Limb (tissue), 2 donors: Measurements from ENCODE around the gene WDR82.

Experiments used
- DNase-seq, 2 donors: peaks; one replicate each; pipeline ENCODE4 v3.0.0-alpha.2; 2016; ENCODE audit errors: extremely low spot score in 2 of 2

WDR82 gene, protein sequence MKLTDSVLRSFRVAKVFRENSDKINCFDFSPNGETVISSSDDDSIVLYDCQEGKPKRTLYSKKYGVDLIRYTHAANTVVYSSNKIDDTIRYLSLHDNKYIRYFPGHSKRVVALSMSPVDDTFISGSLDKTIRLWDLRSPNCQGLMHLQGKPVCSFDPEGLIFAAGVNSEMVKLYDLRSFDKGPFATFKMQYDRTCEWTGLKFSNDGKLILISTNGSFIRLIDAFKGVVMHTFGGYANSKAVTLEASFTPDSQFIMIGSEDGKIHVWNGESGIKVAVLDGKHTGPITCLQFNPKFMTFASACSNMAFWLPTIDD

DNA sequence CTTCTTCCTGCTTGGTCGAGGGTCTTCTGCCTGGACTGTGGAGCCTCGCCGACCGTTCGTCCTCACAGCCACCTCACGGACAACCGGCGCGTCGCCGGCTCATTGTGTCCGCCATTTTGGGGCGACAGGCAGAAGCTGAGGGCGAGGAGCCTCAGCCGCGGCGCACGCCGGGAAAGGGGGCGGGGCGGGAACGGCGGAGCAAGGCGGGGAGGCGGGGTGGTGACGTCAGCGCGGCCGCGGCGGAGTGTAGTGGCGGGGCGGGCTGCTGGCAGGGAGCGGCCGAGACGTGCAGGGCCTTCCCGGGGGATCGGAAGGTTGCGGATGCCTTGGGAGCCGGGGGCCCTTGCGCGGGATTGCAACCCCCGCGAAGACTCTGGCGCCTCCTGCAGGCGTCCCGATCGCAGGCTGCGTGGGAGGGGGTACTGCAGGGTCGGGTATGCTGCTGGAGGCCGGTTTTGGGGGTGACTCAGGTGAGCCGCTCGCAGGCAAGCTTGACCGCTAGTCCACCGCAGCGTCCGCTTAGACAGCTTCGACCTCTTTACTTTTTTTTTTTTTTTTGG is at the start of gene WDR82:
Gene WDR82, minus strand, starts transcription at position 140 of the 560 bp plus-strand sequence. CDS start 288 bp downstream, outside the sequence.
- peak; percentile 97 to 99 for DNase-seq

DNA sequence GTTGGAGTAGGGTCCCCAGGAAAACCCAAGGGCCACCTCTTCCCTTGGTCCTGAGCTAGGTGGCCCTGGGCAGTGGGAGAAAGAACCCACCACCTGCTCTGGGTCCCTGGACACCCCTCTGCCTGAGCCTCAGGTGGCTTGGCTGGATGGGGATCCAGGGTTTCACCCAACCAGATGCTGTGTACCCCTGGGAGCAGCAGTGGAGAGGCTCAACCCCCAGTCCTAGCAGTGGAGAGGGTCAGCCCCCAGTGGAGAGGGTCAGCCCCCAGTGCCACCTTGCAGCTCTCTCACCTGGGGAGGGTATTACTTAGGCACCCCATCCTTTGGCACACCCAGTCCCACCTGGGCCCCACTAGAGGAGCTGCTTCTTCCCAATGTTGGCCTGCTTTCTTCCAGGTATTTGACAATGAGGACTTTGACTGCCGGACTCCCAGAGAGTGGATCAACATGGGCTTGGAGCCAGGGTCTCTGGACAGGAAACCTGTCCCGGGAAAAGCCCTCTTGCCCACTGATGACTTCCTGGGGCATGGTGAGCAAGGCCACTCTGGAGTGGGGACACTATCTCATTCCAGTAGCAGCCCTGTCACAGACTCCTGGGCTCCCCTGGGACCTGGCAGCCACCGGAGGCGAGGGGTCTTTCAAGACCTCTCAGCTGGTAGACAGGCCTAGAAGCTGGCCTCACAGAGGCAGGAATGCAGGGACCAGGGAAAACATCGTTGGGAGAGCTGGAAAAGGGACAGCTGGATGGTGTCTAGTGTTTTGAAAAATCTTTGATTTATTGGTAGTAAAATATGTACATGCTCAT is 49.2 kb upstream of the WDR82 start:
- no peak for DNase-seq

DNA sequence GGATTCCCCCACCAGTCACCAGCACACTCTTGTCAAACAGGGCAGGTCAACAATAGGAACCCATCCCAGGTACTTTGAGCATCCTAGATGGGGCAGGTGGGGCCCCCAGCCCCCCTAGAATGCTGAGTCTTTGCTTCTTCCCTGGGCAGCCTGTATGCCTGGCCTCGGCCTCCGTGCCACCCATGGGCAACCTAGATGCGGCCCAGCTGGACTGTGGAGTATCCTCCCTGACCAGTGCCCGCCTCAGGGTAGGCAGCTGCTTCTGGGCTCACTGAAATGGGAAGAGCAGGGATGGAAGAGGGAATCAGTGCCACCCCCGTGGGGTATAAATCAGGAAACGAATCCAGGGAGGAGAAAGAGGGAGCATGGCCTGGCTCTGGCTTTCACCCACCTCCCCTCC is 48.5 kb upstream of the WDR82 start:
- DNase-seq, result no peak

DNA sequence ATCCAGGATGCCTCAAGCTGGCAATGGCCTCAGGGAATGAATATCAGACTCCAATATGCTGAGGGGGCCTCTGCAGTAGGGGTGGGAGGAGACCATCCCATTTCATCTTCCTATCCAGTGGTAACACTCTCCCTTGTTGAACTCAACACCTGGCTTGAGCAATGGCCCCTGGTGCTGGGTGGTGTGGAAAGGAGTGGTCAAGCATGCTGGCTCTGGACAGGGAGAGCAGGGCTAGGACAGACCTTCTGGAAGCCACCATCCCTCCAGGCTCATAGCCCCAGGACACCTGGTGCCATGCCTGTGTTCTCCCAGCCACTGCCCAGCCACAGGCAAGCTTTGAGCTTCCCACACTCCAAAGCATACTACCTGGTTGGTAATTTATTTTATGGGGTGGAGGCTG is 47.2 kb upstream of the WDR82 start:
- no peak for DNase-seq

DNA sequence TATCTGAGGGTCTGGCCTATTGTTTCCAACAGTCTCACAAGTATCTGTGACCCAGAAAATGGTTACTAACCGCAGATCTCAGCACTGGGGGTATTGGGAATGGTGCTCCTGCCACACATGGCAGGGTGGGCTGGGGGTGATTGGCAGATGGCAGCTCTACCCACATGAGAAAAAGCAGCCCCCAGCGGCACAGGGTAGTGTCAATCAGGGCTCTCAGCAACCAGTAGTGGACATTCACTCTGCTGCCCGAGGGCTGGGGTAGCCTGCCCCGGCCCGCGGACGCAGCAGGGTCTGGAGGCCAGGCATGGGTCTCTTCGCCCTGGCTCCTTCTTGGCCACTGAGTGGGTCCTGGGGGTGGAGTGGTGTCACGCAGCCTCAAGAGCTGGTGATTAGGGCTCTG is 46.2 kb upstream of the WDR82 start:
- DNase-seq, result no peak

DNA sequence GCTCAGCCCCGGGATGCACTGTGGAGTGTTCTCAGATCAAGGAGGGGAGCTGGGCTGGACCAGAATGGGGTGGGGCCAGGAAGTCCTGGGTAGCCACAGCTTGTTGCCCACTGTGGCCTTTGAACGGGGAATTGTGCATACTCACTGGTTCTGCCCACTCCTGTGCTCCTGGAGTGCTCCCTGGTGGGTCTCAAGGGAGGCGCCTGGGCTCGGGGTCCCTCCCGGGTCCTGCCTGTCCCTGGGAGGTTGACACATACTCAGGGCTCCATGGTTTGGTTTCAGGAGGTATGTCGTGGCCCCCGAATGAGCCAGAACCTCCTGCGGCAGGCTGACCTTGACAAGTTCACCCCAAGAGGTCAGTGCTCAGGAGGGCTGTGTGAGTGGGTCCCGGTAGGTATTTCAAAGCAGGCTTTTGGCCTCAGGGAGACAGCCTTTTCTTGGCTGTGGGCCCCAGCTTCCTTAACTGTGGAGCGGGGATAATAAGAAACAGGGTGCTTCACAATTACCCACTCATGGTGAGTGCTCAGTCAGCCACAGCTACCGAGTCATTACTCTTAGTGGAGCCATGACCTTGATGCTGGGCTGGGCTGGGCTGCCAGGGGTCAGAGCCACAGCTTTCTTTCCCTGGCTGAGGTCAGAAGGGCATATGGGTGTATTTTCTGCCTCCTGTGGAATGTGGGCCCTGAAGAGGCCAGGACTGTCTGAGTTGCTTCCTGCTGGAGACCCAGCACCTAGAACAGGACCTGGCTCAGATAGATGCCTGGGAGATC is 45.3 kb upstream of the WDR82 start:
- no peak for DNase-seq

DNA sequence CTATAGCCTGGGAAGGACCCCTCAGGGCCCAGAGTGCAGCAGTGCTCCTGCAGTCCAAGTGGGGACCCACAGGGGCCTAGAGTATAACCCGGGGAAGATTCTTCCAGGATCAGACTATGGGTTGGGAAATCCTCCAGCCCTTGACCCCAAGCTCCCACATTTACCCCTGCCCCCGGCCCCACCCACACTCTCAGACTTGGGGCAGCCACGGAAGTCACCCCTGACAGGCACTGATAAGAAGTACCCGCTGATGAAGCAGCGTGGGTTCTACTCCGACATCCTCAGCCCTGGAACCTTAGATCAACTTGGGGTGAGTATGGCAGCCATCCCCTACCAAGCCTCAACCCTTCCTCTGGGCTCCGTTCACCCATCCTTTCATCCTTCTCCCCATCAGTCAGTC is 44.0 kb upstream of the WDR82 start:
- DNase-seq, result no peak

DNA sequence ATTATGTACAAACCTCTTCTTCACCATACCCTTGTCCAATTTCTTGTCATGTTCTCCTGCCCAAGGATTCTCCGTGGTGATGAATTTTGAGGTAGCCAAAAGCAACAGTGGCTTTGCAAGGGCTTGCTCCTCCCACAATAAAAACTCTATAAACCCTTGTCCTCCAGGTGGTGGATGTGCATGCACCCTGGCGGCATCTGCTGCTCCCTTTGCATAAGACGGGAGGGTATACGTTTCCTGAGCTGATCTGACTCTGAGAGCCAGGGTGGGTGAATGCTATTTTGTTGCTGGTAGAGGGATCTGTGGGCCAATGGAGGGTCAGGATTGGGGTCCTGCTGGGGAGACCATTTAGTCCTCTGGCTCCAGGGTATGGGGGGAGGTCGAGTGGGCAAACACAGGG is 43.0 kb upstream of the WDR82 start:
- no peak for DNase-seq

DNA sequence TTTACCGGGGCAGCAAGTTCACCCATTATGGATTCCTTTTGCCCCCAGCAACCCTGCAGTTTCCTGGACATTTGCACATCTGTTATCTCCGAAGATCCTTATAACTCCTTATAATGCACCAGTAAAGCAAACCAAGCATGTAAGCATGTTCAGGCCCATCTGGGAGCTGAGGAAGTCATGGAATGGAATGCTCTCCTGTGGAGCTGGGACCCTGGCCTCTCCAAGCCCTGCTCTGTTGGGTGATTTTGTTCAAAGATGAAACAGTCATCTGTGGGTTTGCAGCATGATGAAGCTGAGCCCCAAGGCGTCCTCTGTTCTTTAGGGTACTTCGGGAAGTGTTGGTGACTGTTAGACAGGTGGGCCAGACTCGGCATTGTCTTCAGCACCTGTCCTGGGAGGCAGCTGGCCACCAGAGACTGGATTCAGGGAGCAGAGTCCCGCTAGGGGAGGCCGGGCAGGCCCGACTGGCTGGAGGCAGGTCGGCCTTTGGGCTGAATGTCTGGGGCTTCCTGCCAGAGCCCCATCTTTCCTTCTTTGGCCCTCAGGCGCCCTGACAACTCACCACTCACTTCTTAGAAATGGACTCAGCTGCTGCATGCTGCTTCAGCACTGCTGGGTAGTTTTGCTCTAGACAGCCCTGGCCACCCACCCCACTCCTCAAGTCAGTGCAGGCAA is 41.6 kb upstream of the WDR82 start:
- no peak for DNase-seq

DNA sequence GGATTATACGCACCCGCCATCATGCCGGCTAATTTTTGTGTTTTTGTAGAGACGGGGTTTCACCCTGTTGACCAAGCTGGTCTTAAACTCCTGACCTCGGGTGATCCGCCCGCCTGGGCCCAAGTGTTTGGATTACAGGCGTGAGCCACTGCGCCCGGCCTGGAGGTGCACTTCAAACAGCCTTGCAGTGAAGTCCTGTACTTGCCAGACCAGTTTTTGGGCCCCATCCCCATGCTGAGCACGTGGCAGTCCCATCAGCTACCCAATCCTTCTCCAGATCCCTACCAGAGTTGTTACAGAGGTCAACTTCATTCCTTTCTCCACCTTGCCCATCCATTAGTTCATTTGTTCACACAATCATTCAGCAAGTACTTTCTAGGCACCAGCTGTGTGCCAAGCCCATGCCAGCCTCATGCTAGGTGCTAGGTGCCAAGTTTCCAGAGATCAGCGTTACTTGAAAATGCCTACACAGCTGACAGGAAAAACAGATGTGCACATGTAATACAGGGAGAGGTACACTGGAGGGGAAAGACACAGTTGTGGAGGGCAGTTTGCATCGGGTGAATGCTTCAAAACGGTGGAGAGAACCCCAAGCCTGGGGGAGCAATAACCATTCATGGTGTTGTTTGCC is 39.9 kb upstream of the WDR82 start:
- DNase-seq, result no peak

DNA sequence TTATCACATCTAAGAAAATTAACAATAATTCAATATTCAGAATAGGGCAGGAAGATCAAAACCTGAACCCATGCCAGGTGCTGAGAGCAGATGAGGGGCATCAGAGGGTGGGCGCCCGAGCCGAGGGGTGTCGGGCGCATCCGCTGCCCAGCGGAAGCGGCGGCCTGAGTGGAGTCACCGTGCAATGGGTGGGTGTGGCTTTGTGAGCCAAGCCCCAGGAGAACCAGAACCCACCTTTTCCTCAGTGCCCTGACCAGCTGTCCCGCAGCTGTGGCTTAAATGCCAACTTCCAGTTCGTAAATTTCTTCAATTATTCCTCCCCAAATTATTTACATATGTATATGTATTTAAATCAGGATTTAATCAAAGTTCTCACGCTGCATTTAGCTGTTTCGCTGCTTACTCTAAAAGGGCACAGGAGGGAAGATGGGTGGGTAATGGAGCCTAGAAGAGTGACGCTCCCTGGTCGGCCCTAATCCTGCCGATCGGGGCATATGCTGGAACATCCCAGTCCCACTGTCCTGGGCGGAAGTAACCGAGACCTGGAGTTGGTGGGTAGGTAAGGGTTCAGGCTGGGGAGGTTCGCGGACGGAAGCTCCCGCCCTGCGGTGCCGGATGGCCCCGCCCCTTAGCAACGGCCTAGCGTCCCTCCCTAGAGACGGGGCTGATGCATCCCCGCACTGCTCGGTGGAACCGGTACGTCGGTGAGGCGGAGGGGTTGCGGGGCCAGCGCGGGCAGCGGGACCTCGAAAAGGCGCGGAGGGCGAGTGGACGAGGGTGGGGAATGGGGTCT is 39.0 kb upstream of the WDR82 start:
- peak; percentile 45 to 81 for DNase-seq

DNA sequence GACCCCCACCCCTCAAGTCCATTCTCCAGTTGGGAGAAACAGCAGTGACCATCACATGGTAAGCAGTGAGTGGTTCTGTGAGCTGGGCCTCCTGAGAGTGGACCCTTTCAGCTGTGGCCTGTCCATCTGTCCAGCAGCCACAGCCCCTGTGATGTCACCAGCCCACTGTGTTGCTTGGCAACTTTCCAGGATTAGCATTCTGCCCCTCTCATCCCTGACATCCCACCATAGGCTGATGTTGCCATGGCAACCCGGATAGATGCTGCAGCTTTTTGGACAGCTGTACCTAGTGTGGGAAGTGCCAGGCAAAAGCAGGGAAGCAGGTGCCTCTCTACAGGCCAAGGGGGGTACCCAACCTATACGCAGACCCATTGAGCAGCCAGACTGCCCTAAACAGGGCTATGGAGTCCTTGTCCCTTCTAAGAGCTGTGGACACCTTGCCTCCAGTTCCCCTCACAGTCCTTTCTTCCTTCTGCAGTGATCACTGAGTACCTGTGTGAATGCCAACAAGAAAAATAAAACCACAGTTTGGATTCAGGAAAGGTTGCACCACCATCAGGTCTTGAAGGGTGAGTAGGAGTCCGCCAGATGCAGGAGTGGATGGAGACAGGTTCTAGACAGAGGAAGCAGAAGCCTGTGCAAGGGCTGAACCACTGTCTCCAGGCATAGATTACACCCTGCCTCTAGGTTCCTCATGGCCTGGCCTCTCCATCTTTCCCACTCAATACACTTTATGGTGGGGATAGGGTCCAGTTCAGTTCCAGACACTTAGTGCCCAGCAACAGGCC is 37.7 kb upstream of the WDR82 start, which contains the start of gene DNAH1:
Gene DNAH1, plus strand, starts transcription at position 343 of the 788 bp plus-strand sequence. CDS start 6,124 bp downstream, outside the sequence.
- no peak for DNase-seq

DNA sequence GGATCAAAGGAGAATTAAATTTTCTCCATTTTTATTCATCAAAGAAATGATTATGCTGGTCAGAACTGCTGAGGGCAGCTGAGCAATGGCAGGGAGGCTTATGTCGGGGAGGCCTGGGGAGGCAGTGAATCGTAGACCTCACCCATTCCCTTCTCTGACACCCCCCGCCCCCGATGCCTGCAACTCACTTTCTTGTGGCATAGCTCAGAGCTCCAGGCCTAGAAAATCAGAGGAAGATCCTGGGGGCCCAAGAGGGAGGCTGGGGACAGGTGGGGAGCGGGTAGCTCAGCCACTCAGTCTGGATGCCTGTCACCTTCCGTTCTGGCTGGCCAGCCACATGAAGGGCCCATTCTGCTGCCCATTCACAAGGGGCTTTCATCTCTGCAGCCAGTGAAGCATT is 36.6 kb upstream of the WDR82 start:
- DNase-seq, result no peak

DNA sequence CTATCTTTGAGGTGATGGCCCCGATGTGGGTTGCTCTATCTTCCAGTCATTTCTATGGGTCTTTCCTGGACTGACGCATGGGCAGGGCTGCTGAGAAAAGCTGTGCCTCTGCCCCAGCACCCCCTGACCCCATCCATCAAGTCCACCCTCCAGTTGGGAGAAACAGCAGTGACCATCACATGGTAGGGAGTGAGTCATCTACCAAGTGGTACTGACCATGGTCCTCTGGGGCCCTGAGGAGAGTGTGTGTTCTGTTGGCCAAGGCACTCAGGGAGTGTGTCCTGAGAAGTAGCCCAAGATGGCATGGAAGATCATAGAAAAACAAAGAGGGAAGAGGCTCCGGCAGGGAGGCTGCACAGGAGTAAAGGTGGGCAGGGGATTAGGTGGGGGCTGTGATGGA is 36.0 kb upstream of the WDR82 start:
- DNase-seq, result no peak

DNA sequence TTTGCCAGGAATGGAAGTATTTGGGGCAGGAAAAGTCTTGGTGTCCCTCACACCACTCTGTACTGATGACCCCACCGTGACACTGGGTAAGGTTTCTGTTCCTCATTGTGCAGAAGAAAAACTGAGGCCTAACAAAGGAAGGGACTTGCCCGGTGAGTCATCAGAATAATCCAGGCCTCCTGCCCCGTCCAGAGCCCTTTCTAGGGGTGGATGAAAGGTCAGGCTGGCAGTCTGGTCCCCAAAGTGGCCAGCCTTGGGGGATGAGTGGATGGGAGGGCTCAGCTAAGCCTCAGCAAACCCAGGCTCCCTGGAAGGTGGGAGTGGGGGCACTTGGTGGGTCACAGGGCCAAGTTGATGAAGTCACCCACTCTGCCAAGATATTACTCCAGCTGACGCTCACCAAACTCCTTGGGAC is 35.3 kb upstream of the WDR82 start:
- no peak for DNase-seq

DNA sequence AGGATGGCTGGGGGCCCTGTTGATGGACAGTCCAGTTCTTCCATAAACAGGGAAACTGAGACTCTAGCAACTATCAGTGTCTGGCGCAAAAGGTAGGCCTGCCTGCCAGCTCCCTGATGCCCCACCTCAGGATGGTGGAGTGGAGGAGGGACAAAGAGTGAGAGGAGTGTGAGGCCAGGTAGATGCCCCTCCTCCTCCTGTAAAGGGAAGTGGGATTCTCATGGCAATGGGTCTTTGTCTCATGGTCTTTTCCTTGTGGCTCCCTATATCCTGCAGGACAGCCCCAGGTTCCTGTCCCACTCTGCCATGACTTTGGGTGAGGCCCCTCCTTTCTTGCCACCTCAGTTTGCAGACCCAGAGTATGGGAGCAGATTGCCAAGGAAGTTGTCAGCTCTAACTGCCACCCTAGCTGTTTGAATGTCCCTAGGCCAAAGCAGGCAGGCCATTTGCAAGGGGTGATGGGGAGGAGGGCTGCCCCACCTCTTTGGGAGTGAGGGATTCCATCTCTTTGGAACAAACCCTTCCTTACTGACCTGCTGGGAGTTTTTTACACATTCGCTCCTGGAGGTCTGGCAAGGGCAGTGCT is 34.8 kb upstream of the WDR82 start:
- no peak for DNase-seq

DNA sequence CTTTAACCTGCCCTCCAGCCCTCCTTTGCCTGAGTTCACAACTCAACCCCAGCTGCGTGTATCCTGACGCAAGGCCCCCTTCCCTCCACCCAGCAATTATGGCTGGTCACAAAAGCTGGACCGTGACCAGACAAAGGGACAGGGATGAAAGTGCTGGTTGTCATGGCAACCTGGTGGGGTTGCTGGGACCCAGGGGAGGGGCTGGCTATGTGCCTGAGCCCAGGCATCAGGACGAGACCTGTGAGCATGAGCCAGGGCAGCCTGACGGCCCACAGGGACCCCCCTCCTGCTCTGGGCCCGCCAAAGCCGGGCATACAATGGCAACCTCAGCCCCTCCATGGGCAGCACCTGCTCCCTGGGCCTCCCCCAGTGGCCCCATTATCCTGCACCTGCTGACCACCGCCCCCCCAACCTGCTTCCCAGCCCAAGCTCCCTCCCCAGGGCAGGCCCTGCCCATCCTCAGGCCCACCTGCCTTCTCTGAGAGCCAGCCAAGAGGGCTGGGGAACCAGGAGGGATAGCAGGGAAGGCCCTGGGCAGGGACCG is 33.2 kb upstream of the WDR82 start:
- DNase-seq, result peak in 1 of 2 donors; percentile 65

DNA sequence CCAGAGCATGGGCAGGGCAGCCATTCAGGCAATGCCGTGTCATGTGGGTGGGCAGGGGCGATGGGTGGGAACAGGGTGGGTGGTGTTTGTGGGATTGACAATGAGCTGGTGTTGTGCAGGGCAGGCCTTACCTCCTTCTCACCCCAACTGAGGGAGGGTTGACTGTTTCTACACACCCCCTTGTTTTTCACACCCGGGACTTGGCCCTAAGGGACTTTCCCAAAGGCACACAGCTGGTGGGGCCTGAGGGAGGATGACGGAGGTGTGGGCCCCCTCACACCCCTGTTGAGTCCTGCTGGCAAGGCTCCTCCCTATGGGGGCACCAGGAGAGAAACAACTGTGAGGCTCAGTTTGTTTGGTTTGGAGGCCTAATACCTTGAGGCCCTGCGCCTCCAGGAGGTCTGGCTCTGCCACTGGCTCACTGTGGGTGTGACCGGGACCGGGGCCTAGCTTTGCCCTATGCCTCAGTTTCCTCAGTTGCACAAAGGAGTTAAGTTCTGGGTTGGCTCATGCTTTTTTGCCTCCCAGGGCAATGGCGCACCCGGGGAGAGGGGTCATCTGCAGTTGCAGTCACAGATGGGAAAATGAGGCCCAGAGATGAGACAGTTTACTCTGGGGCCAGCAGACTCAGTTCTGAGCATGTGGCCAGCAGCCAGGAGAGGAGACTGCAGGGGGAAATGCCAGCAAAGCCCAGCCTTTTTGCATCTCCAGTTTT is 32.6 kb upstream of the WDR82 start:
- DNase-seq, result peak in 1 of 2 donors; percentile 65
